Measurements from ENCODE around the gene GTF2IRD2. TPM values are rescaled to one million over a fixed set of nuclear protein-coding genes. Genes with fewer than 3 reads are reported as not detected.

GTF2IRD2 gene
- total RNA-seq: 6.1 and 6.3 TPM in 2 replicates

GRCh38 chr7:74850833-74851721 lies at the start of gene GTF2IRD2:
TSS of gene GTF2IRD2 (minus strand) at chr7:74851605. CDS start at chr7:74836378, 15,227 bp downstream.

GRCh38 chr7:74773760-74774750 lies 77.3 kb downstream of the GTF2IRD2 start, which contains the start of gene NCF1:
TSS of gene NCF1 (plus strand) at chr7:74774011. CDS start at chr7:74774032, 21 bp downstream.

Other genes with a start within 250 kb of the GTF2IRD2 start
- gene GTF2I, start 193.9 kb downstream of the GTF2IRD2 start, total RNA-seq: 139 and 214 TPM in 2 replicates
- gene NCF1, start 77.6 kb downstream of the GTF2IRD2 start, total RNA-seq: not detected in 2 replicates
- 11.2 and 15.4 TPM in 2 replicates for gene CASTOR2, start 113.1 kb upstream of the GTF2IRD2 start, total RNA-seq
- 43.7 and 50.5 TPM in 2 replicates for gene RCC1L, start 222.2 kb upstream of the GTF2IRD2 start, total RNA-seq
- 15.5 and 17.6 TPM in 2 replicates for gene GTF2IRD2B, start 241.0 kb upstream of the GTF2IRD2 start, total RNA-seq

All from smooth muscle cell of the pulmonary artery (primary cell).